ENCODE results near the gene HMBS.

HMBS gene

GRCh38 chr11:119118227-119118626 lies 33.5 kb downstream of the HMBS start:
- Histone ChIP-seq H3F3A (ENCODE audit: low read depth) (peaks cover 3% of the 10 kb centered on the region), H3K4me3 (ENCODE audit: low read length, poor library complexity, severe bottlenecking) (no peak overlapping the region), H3K9me3 (ENCODE audit: insufficient read depth, low read depth, low read length) (no peaks in the 10 kb centered on the region), H3K79me2 (ENCODE audit: insufficient read depth, low read length) (peaks cover 24% of the 10 kb centered on the region), H3K36me3 (ENCODE audit: insufficient read depth, low read length) (peaks cover 6% of the 10 kb centered on the region; the same call in 1 of the 2 replicates), H3K27me3 (ENCODE audit: insufficient read depth, low read length, poor library complexity, severe bottlenecking) (no peaks in the 10 kb centered on the region), H3K4me1 (ENCODE audit: insufficient read depth, low read length, poor library complexity, severe bottlenecking) (peaks cover 19% of the 10 kb centered on the region), H4K20me1 (ENCODE audit: insufficient read depth, low read length, poor library complexity, severe bottlenecking) (peaks cover 8% of the 10 kb centered on the region), H3K4me2 (ENCODE audit: low read depth, low read length, poor library complexity, severe bottlenecking) (no peak overlapping the region), H3K9ac (ENCODE audit: low read depth, low read length, poor library complexity, severe bottlenecking) (no peak overlapping the region), H3K9me2 (replicated peaks; ENCODE audit: low read depth, low read length) (no peaks in the 10 kb centered on the region), H2AFZ (ENCODE audit: low read length) (no peak overlapping the region)
- TF ChIP-seq, protein P1, sequence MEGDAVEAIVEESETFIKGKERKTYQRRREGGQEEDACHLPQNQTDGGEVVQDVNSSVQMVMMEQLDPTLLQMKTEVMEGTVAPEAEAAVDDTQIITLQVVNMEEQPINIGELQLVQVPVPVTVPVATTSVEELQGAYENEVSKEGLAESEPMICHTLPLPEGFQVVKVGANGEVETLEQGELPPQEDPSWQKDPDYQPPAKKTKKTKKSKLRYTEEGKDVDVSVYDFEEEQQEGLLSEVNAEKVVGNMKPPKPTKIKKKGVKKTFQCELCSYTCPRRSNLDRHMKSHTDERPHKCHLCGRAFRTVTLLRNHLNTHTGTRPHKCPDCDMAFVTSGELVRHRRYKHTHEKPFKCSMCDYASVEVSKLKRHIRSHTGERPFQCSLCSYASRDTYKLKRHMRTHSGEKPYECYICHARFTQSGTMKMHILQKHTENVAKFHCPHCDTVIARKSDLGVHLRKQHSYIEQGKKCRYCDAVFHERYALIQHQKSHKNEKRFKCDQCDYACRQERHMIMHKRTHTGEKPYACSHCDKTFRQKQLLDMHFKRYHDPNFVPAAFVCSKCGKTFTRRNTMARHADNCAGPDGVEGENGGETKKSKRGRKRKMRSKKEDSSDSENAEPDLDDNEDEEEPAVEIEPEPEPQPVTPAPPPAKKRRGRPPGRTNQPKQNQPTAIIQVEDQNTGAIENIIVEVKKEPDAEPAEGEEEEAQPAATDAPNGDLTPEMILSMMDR (conservative IDR thresholded peaks at IDR 0.05; ENCODE audit: low read length), result no peak
- TF ChIP-seq EZH2phosphoT487 (IDR thresholded peaks at IDR 0.05; ENCODE audit: borderline replicate concordance), result no peak

DNA sequence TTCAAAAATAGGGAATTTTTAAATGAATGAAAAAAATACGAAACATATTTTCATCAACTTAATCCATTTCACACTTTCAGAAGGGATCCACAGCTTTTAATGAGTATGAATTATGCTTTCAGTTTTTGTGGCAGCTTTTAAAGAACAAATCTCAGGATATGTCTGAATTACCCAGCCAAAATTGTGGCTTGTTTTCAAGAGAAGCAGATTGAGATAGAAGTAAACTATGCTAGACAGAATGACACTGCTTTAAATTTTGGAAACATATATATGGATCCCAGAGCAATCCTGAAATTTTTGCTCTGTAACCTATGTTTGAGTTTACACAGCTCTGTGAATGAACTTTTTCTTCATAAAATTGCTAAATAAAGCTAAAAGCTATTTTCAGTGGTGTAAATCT lies 34.3 kb downstream of the HMBS start:
- Histone ChIP-seq H3F3A (ENCODE audit: low read depth) (peaks cover 3% of the 10 kb centered on the region), H3K9ac (ENCODE audit: low read depth, low read length, poor library complexity, severe bottlenecking) (no peak overlapping the region), H3K4me2 (ENCODE audit: low read depth, low read length, poor library complexity, severe bottlenecking) (no peak overlapping the region), H3K9me2 (replicated peaks; ENCODE audit: low read depth, low read length) (no peaks in the 10 kb centered on the region), H3K79me2 (ENCODE audit: insufficient read depth, low read length) (peaks cover 31% of the 10 kb centered on the region), H2AFZ (ENCODE audit: low read length) (no peak overlapping the region), H3K4me1 (ENCODE audit: insufficient read depth, low read length, poor library complexity, severe bottlenecking) (peaks cover 19% of the 10 kb centered on the region), H3K27me3 (ENCODE audit: insufficient read depth, low read length, poor library complexity, severe bottlenecking) (no peaks in the 10 kb centered on the region), H3K36me3 (ENCODE audit: insufficient read depth, low read length) (peaks cover 6% of the 10 kb centered on the region; the same call in 1 of the 2 replicates), H3K9me3 (ENCODE audit: insufficient read depth, low read depth, low read length) (no peaks in the 10 kb centered on the region), H3K4me3 (ENCODE audit: low read length, poor library complexity, severe bottlenecking) (no peak overlapping the region), H4K20me1 (ENCODE audit: insufficient read depth, low read length, poor library complexity, severe bottlenecking) (peaks cover 8% of the 10 kb centered on the region)
- TF ChIP-seq, protein P1 (conservative IDR thresholded peaks at IDR 0.05; ENCODE audit: low read length), result no peak
- no peak for TF ChIP-seq EZH2phosphoT487 (IDR thresholded peaks at IDR 0.05; ENCODE audit: borderline replicate concordance)

GRCh38 chr11:119120639-119121007 lies 35.9 kb downstream of the HMBS start:
- Histone ChIP-seq H3K9me3 (ENCODE audit: insufficient read depth, low read depth, low read length) (no peaks in the 10 kb centered on the region), H3K9me2 (replicated peaks; ENCODE audit: low read depth, low read length) (no peaks in the 10 kb centered on the region), H3K4me2 (ENCODE audit: low read depth, low read length, poor library complexity, severe bottlenecking) (peak overlapping the region; percentile 85), H3K9ac (ENCODE audit: low read depth, low read length, poor library complexity, severe bottlenecking) (peak overlapping the region; percentile 78), H3K4me1 (ENCODE audit: insufficient read depth, low read length, poor library complexity, severe bottlenecking) (peaks cover 19% of the 10 kb centered on the region), H3K27me3 (ENCODE audit: insufficient read depth, low read length, poor library complexity, severe bottlenecking) (no peaks in the 10 kb centered on the region), H3F3A (ENCODE audit: low read depth) (peaks cover 3% of the 10 kb centered on the region), H3K4me3 (ENCODE audit: low read length, poor library complexity, severe bottlenecking) (peak overlapping the region; percentile 75), H4K20me1 (ENCODE audit: insufficient read depth, low read length, poor library complexity, severe bottlenecking) (peaks cover 8% of the 10 kb centered on the region), H2AFZ (ENCODE audit: low read length) (peak overlapping the region; percentile 76), H3K36me3 (ENCODE audit: insufficient read depth, low read length) (no peaks in the 10 kb centered on the region), H3K79me2 (ENCODE audit: insufficient read depth, low read length) (peaks cover 39% of the 10 kb centered on the region)
- no peak for TF ChIP-seq EZH2phosphoT487 (IDR thresholded peaks at IDR 0.05; ENCODE audit: borderline replicate concordance)
- TF ChIP-seq, protein P1 (conservative IDR thresholded peaks at IDR 0.05; ENCODE audit: low read length), result no peak

Measured in Loucy (cell line).